NK-92 treated with Interleukin-12 subunit alpha and Interleukin-12 subunit beta, amount 100 ng/mL, for 24 hours (cell line): Measurements from ENCODE around the gene MEPCE.
"Not testable (repeated sequence)": the region's sequence is repeated elsewhere in the genome, so short reads cannot be mapped to it uniquely, and the experiment has no call there.

Source experiments
- DNase-seq: peaks from one replicate; lab custom pipeline; 2025; lab: John Stamatoyannopoulos, UW

MEPCE gene

DNA sequence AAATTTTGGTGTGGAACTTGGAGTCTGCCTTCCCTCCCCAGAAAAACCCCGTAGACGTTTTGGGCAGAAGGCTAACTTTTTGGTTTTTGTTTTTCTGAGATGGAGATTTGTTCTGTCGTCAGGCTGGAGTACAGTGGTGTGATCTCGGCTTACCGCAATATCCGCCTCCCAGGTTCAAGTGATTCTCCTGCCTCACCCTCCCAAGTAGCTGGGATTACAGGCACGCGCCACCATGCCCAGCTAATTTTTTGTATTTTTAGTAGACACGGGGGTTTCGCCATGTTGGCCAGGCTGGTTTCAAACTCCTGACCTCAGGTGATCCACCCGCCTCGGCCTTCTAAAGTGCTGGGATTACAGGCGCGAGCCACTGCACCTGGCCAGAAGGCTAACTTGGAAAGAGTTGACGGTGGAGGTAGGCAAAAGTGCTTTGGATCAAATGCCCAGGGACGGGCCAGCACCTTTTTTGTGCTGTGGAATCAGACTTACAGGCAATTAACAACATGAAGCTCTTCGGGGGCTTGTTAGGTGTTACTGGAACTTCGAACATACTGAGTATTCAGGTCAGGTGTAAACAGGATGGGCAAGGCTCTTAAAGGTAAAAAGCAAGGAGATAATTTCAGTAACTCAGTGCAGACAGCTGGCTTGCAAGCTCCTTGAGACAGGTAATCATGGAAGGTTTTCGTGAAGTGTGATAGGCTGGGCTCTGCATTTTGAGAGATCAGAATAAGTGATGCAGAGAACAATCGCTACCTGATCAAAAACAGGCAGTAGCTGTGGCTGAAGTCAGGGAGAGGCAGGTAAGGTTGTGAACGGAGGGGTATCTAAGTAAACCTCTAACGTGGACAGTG is 4.9 kb downstream of the MEPCE start:
- DNase-seq, result no peak

DNA sequence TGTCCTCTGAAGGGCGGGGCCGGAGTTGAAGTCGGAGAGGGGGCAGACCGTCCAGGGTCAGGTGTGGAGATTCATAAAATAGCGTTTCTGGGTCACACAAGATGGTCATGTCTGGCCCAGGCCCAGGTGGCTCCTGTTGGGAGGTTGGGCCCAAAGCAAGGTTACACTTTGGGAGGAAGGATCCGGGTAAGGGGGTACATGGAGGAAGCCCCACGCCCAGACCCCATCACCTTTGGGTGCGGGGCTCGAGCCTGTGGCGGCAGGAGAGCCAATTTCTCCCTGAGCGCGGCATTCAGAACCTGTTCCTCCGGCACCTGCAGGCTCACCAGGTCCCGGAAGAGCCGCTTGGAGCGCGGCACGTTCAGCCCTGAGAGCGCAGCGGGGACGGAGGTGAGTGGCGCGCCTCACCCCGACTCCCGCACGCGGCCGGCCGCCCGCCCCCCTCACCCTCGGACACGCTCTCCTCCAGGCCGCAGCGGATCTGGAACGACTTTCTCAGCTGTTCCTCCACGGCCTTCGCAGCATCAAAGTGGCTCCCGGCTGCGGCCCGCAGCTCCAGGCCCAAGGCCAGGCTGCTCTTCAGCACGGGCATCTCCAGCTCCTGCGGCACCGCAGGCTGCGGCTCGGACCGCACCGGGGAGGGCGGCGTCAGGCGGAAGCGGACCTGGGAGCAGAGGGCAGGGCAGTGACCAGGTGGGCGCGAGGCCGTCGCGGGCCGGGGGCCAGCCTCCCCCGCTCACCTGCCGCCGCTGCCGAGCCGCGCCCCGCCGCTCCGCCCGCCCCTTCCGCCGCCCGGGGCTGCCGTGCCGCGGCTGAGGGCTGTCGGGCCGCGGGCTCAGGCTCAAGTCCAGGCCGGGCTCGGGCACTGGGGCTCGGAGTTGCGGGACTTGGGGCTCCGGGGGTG is 6.0 kb downstream of the MEPCE start:
- DNase-seq, result no peak

DNA sequence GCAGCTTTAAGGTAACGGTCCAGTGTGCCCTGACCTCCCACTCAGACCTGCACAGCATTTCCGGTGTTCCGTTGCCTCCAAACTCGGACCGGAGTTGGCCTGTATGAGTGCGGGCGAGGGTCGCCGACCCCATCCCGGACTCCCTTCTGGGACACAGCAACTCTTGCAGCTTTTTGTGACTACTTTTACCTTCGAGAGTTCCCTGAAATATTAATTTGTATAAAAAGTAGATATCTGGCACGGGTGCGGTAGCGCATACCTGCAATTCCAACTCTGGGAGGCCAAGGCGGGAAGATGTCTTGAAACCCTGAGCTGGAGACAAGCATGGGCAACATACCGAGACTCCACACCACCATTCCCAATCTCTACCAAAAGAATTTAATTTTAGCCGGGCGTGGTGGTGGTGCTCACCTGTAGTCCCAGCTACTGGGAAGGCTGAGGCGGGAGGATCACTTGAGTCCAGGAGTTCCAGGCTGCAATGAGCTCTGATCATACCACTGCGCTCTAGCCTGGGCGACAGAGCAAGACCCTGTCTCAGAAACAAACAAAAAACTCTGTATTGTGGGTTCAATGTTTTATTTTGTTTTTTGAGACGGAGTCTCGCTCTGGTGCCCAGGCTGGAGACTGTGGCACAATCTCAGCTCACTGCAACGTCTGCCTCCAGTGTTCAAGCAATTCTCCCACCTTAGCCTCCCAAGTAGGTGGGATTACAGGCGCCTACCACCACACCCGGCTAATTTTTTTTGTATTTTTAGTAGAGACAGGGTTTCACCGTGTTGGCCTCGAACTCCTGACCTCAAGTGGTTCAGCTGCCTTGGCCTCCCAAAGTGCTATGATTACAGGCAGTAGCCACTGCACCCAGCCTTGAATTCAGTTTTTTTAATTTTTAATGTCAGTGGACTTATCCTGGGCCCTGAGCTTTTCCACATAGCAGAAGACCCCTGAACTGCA is 7.8 kb downstream of the MEPCE start:
- DNase-seq, result no peak

DNA sequence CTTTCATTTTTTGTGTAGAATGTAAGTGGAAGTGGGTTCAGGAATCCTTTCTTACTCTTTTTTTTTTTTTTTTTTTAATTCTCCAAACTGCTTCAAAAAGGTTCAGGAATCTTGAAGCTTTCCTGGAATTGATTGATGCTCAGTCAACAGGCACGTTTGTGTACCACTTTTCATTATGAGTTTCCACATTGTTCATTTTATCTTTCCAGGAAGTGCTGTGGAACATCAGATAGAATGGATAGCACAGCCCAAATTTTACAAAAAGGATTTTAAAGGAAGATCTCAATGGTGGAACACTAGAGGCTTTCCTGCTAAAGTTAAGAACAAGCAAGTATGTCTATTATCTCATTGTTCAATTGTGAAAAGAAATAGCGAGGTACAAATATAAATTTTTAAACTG is 8.5 kb downstream of the MEPCE start:
- no peak for DNase-seq

DNA sequence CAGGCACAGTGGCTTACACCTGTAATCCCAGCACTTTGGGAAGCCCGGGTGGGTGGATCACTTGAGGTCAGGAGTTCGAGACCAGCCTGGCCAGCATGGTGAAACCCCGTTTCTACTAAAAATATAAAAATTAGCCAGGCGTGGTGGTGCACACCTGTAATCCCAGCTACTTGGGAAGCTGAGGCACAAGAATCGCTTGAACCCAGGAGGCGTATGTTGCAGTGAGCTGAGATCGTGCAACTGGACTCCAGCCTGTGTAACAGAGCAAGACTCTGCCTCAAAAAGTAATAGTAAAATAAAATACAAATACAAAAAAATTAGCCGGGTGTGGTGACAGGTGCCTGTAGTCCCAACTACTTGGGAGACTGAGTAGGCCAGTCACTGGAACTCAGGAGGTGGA is 9.1 kb downstream of the MEPCE start:
- DNase-seq, result not testable (repeated sequence)

DNA sequence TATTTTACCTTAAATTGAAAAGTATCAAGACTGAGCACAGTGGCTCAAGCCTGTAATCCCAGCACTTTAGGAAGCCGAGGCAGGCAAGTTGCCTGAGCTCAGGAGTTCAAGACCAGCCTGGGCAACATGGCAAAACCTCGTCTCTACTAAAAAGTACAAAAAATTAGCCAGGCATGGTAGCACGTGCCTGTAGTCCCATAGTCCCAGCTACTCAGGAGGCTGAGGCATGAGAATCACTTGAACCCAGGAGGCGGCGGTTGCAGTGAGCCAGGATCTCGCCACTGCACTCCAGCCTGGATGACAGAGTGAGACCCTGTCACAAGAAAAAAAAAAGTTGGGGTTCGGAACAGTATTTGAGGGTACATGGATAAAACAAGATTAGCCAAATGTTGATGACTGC is 9.6 kb downstream of the MEPCE start:
- not testable (repeated sequence) for DNase-seq

DNA sequence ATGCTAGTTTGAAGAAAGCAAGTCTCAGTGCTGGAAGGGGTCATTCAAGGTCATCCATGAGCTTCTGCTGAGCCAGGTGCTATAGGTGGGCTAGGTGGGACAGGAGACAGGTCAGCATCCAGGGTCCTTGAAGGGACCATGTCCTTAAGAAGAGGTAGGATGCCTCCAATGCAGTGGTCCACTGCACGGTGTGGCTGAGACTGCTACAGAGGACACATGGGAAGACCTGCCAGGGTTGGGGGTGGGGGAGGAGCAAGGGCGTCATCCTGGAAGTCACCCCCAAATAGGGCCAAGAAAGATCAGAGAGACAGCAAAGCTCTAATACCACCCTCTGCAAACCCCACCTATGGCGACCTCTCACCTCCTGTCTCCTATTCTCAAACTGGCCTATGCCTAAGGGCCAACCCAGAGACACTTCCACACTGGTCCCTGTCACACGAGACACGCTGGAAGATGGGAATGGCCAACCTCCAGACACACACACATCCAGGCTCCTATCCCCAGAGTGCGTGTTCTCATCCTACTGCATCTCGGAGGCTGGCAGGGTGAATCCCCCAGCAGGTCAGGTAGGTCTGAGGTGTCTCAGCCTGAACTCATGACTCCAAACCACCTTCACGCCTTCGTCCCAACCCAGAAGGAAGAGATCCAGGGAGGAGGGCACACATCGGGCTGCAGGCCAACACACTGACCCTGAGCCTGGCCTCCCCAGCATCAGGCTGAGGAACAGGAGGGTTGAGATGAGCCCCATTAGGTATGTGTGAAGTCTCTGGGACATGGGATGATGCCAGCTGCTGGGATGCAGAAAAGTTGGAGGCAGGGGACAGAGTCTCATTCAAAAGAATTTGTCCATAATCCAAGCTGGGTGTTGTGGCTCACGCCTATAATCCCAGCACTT is 12.3 kb downstream of the MEPCE start:
- DNase-seq, result no peak

DNA sequence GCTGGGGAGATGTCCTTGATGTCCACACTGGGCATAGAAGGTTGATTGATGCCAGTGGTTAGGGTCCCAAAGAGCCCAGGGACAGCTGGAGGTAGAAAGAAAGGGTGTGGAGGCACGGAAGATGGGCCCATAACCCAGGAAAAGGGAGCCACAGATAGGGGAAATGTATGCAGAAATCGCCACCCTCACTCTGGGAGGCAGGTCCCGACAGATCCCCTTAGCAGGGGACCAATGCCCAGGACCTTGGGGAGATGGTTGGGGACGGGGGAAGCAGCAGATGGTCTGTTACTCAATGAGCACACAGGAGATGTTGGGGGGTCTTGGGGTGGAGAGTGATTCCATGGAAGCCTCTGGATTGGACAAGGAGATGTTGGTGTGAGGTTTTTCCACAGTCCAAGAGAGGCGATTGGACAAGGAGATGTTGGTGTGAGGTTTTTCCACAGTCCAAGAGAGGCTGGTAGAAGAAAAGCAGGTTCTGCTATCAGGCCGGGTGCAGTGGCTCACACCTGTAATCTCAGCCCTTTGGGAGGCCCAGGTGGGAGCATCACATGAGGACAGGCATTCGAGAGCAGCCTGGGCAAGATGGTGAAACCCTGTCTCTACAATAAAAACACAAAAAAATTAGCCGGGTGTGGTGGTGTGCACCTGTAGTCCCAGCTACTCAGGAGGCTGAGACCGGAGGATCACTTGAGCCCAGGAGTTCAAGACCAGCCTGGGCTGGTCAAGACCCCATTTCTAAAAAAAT is 13.6 kb downstream of the MEPCE start:
- no peak for DNase-seq

DNA sequence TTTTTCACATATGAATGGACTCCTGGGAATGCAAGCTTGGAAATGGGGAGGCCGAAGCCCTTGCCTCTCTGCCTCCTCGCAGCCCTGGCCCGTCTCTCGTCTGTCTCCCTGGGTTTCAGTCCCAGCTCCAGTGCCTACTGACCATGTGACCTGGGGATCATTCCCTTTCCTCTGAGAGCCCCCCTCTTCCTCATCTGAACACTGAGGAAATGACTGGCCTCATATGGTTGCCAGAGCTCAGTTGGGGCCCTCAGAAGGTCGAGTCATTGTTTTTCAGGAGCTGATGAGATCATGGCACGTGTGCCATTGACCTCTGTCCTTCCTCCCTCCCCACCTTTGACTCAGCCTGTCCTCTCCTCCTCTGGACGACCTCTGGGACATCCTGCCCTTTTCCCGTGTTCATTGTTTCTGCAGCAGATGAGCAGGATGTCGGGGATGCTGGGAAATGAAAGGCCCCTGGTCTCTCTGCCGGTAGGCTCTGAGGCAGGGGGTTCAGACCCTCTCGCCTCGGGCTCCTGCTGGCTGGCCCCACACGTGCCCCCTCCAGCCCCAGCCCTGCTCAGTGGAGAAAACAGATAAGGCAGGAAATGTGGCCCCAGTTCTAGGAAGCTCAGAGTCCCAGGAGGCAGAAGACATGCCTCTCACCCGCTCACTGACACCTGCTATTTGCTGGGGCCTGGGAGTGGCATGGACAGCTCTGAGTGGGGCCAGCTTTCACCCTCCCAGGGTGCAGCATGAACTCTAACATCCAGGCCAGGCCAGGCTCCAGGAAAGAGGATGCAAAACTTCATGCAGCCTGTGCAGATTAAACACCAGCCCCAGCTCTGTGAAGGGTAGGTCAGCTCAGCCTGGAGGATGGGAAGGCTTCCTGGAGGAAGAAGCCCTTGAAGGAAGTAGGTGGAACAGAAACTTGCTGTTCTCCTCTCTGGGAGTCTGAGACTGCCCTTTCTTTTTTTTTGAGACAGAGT is 15.0 kb downstream of the MEPCE start:
- no peak for DNase-seq

DNA sequence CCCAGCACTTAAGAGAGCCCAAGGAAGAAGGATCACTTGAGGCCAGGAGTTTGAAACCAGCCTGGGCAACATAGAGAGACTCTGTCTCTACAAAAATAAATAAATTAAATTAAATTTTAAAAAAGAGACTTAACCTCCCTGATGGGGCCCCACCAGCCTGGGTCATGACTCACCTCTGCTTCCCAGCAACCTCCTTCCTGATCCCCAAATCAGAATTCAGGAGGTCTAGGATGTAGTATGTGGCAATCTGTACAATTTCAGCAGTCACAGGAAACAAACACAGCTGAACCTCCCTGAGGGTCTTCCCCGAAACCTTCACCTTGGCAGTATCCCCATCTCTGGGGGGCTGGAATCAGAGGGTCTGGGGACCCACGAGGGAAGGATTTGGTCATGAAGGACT is 16.4 kb downstream of the MEPCE start:
- DNase-seq, result no peak

DNA sequence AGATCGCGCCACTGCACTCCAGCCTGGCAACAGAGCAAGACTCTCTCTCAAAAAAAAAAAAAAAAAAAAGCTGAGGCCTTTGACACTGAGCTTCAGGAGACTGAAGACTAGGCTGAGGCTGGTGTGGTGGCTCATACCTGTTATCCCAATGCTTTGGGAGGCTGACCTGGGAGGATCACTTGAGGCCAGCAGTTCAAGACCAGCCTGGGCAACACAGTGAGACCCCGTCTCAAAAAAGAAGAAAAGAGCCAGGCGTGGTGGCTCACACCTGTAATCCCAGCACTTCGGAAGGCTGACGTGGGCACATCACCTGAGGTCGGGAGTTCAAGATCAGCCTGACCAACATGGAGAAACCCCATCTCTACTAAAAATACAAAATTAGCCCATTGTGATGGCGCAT is 17.7 kb downstream of the MEPCE start:
- DNase-seq, result not testable (repeated sequence)

DNA sequence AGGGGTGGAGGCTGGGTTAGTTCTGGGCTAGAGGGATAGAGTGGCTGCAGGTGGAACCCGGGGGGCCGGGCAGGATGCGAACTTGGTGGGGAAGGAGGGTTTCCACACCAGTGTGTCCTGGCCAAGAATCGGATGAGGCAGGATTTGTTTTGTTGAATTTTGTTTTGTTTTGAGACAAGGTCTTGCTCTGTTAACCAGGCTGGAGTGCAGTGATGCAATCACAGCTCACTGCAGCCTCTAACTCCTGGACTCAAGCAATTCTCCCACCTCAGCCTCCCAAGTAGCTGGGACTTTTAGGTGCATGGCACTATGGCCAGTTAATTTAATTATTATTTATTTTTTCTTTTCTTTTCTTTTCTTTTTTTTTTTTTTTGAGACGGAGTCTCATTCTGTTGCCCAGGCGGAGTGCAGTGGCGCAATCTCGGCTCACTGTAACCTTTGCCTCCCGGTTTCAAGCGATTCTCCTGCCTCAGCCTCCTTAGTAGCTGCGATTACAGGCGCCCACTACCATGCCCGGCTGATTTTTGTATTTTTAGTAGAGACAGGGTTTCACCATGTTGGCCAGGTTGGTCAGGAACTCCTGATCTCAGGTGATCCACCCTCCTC is 19.7 kb downstream of the MEPCE start:
- no peak for DNase-seq

DNA sequence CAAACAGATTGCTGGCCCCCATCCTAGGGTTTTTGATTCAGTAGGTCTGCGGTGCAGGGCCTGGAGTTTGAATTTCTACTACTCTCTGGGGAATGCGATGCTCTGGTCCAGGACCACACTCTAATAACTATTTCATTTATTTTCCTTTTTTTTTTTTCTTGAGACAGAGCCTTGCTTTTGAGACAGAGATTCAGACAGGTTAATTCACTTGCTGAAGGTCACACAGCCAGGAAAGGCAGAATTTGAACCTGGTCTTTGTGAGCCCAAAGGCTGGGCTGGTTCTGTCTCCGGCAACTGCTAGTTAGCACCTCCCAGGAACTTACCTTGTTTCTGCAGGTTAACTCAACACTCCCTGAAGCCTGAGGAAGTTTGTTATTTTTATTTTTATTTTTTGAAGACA is 22.9 kb downstream of the MEPCE start:
- no peak for DNase-seq

DNA sequence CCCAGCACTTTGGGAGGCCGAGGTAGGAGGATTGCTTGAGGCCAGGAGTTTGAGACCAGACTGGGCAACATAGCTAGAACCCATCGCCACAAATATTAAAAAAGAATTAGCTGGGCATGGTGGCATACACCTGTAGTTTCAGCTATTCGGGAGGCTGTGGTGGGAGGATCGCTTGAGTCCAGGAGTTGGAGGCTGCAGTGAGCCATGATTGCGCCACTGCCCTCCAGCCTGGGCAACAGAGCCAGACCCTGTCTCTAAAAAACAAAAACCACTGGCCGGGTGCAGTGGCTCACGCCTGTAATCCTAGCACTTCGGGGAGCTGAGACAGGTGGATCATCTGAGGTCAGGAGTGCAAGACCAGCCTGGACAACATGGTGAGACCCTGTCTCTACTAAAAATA is 24.2 kb downstream of the MEPCE start:
- DNase-seq, result not testable (repeated sequence)

DNA sequence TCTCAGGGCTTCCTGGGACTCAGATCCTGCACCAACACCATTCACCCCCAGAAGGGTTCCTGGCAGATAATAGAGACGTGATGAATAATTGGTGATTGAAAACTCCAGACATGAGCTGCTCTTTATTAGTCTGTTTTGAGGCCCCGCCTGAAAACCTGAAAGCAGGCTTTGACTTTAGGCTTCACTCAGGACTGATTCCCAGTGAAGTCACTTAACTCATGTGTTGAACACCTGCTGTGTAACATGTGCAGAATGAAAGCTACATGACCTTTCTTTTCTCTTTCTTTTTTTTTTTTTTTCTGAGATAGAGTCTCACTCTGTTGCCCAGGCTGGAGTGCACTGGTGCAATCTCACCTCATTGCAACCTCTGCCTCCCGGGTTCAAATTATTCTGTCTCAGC is 25.6 kb downstream of the MEPCE start:
- DNase-seq, result no peak

DNA sequence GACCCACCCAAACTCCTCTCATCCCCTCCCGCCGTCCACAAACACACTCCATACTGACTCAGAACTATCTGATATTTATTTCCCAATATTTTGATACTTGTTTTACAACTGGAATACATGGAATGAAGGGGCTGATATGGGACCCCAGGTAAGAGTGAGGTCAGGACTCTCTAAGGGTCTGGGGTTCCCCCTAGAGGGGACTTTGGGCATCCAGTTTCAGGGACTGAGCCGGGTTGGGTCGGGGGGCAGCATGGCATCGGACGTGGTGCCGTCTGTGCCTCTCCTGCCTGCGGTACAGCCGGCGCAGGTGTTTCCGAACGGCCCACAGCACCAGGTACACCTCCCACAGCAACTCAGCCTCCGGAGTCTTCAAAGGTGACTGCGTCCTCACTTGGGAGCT is 26.9 kb downstream of the MEPCE start:
- DNase-seq, result no peak

DNA sequence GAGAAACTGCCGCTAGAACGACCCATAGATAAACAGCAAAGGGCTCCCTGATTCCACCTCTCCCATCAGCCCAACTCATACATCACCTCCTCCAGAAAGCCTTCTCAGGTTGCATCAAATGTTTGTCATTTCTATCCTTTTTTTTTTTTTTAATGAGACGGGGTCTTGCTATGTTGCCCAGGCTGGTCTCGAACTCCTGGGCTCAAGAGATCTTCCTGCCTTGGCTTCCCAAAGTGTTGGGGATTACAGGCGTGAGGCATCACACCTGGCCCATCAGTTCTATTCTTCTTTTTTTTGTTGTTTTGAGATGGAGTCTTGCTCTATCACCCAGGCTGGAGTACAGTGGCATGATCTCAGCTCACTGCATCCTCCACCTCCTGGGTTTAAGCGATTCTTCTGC is 27.4 kb downstream of the MEPCE start:
- no peak for DNase-seq

DNA sequence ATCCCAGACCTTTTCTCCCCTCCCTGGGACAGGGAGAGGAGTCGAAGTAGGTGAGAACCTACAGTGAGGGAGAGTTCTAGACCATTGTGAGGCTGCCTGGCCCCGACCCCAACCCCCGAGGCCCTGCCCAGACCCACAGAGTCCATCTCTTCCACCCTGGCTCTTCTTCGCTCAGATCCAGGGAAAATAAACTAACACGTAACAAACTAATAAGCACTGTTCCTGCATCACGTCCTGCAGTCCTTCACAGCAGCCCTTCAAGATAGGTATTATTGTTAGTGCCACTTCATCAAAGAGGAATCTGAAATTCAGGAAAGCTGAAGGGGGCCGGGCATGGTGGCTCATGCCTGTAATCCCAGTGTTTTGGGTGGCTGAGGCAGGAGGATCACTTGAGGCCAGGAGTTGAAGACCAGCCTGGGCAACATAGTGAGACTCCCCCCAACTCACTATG is 34.6 kb downstream of the MEPCE start, which contains the start of gene SPACDR:
Gene SPACDR (minus strand): TSS at position 51 of the 451 bp plus-strand sequence. CDS start 235 bp downstream, outside the sequence.
- no peak for DNase-seq
